Measurements from ENCODE around the gene C12orf57. TPM values are rescaled to one million over a fixed set of nuclear protein-coding genes. Genes with fewer than 3 reads are reported as not detected.
A peak's percentile ranks its signal among the peaks of the same experiment; 100 is the strongest.

C12orf57 gene
- polyA plus RNA-seq, 2 of the 4 experiments (the other 2 are of a cell fraction): 261 to 466 TPM

DNA sequence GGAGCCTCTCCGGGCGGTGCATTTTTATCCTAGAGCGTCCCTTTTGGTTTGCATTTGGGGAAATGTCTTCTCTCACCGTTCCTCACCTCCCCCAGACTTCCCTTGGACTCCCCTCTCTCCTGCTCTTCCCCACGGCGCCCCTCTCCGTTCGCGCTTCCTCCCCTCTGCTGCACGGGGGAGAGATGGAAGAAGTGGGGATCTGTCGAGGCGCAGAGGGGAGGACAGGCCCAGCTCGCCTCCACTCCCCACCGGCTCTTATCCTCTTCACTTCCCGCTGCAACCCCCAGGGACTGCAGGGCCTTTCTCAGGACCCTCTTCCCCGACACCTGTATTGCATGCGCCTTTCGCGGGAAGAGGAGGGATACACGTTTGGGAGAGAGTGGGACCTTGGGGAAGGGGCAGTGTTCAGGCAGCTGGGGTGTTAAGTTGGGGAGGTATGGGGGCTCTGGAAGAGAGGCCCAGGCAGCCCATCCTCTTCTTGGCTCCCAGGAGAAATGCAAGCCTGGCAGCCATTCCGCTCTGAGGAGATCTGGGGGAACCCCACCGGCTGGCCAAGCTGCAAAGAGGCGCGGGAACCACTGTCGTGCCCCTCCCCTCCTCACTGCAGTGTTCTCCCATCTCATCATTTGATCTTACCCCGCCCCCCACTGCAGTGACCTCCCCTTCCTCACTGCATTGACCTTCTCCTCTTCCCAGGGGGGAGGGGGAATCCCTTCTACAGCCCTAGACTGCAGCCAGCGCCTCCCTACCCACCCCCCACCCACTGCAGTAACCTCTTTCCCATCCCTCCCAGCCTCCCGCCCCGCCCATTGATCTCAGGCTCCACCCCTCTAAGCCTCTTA is 28.7 kb upstream of the C12orf57 start:
- no peaks in the 10 kb centered on the region for H3K9me3 ChIP-seq
- DNase-seq (ENCODE audit: low read depth in 1 of 2, low spot score in 1 of 2) (peak; percentile 47 to 65), FAIRE-seq (no peak), ATAC-seq (peak; percentile 54 to 64; a peak in 5 of 6 replicates)
- H3K4me3 ChIP-seq: peak overlapping the region; percentile 63
- TF ChIP-seq JUNB (IDR thresholded peaks at IDR 0.05) (no peak), SREBF2 (IDR thresholded peaks at IDR 0.05) (no peak), ZSCAN20 (CRISPR knock-in tag; IDR thresholded peaks at IDR 0.05) (no peak), FOXS1 (CRISPR knock-in tag; IDR thresholded peaks at IDR 0.05) (no peak), TP53 (CRISPR knock-in tag; IDR thresholded peaks at IDR 0.05) (no peak), EHMT2 (IDR thresholded peaks at IDR 0.05; ENCODE audit: low read depth) (no peak), HDAC2 (IDR thresholded peaks at IDR 0.05) (no peak), FOSL2 (IDR thresholded peaks at IDR 0.05) (no peak), FOSL2 (CRISPR knock-in tag; IDR thresholded peaks at IDR 0.05) (no peak), RARB (CRISPR knock-in tag; IDR thresholded peaks at IDR 0.05) (no peak), RCOR1 (IDR thresholded peaks at IDR 0.05; ENCODE audit: low read depth, low read length) (no peak), CBX8 (IDR thresholded peaks at IDR 0.05) (no peak), SMC3 (IDR thresholded peaks at IDR 0.05) (no peak), POLR2AphosphoS2 (conservative IDR thresholded peaks at IDR 0.05; ENCODE audit: low read length) (no peak), MAZ (IDR thresholded peaks at IDR 0.05; ENCODE audit: borderline replicate concordance, low read depth, low read length) (no peak), POLR2A (IDR thresholded peaks at IDR 0.05; ENCODE audit: low read length) (no peak)
- TF ChIP-seq, protein P1, sequence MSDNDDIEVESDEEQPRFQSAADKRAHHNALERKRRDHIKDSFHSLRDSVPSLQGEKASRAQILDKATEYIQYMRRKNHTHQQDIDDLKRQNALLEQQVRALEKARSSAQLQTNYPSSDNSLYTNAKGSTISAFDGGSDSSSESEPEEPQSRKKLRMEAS (IDR thresholded peaks at IDR 0.05): no peak
- TF ChIP-seq, protein P2, sequence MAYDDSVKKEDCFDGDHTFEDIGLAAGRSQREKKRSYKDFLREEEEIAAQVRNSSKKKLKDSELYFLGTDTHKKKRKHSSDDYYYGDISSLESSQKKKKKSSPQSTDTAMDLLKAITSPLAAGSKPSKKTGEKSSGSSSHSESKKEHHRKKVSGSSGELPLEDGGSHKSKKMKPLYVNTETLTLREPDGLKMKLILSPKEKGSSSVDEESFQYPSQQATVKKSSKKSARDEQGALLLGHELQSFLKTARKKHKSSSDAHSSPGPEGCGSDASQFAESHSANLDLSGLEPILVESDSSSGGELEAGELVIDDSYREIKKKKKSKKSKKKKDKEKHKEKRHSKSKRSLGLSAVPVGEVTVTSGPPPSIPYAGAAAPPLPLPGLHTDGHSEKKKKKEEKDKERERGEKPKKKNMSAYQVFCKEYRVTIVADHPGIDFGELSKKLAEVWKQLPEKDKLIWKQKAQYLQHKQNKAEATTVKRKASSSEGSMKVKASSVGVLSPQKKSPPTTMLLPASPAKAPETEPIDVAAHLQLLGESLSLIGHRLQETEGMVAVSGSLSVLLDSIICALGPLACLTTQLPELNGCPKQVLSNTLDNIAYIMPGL (CRISPR knock-in tag; IDR thresholded peaks at IDR 0.05; ENCODE audit: borderline replicate concordance): no peak
- peak overlapping the region; percentile 94 for H3K4me2 ChIP-seq
- peak overlapping the region; percentile 74 to 93 for H3K27ac ChIP-seq
- CTCF ChIA-PET: interaction anchor here (1.0 to 22.2 kb wide), 3 partner anchors 10 to 89 kb away, joined by 3 to 232 read pairs (median 91); partner anchors contain the start of genes ATN1, SPSB2 and TPI1
- WGBS (ENCODE audit: missing lambda C conversion rate): 16% methylated on average over 26 of the region's 29 CpGs
- peaks cover 17% of the 10 kb centered on the region for H3K4me1 ChIP-seq
- POLR2A ChIA-PET: interaction anchor here (1.0 to 1.4 kb wide), 4 partner anchors 10 to 42 kb away, joined by 4 to 16 read pairs (median 6); partner anchors contain the start of genes C12orf57, RNU7-1 and SPSB2

DNA sequence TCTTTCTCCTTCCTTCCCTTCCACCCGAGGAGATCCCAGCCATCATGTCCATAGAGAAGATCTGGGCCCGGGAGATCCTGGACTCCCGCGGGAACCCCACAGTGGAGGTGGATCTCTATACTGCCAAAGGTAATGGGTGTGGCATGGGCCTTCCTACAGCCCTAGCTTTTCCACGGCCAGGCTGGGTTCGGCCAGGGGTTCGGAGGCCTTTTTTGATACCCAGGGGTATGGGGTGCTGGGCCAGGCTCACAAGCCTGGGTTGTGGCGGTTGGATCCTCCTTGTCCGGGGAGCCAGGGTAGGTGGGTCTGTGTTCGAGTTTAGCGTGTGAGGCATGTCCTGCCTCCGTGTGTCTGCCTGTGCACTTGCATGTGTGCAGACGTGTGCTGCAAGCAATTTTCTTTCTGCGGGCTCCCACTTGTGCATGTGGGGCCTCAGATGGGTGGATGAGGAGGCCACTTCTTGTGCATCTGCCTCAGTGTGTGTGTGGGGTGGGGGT is 28.0 kb upstream of the C12orf57 start:
- H3K4me2 ChIP-seq: peak overlapping the region; percentile 94
- H3K4me3 ChIP-seq: peak overlapping the region; percentile 63
- H3K27ac ChIP-seq: peak overlapping the region in 1 of 2 experiments; percentile 93; a peak in 3 of 6 replicates
- POLR2A ChIA-PET: no interaction called here
- CTCF ChIA-PET: interaction anchor here (1.0 to 22.2 kb wide), 5 partner anchors 9 to 46 kb away, joined by 3 to 232 read pairs (median 10); partner anchors contain the start of genes ATN1, SPSB2 and TPI1
- WGBS (ENCODE audit: missing lambda C conversion rate): 70% methylated on average over 14 of the region's 14 CpGs
- ATAC-seq: no peak
- DNase-seq (ENCODE audit: low read depth in 1 of 2, low spot score in 1 of 2): no peak
- TF ChIP-seq ZSCAN20 (CRISPR knock-in tag; IDR thresholded peaks at IDR 0.05): no peak
- TF ChIP-seq RFX5 (IDR thresholded peaks at IDR 0.05): no peak
- peaks cover 17% of the 10 kb centered on the region for H3K4me1 ChIP-seq
- FAIRE-seq: no peak
- no peaks in the 10 kb centered on the region for H3K9me3 ChIP-seq

DNA sequence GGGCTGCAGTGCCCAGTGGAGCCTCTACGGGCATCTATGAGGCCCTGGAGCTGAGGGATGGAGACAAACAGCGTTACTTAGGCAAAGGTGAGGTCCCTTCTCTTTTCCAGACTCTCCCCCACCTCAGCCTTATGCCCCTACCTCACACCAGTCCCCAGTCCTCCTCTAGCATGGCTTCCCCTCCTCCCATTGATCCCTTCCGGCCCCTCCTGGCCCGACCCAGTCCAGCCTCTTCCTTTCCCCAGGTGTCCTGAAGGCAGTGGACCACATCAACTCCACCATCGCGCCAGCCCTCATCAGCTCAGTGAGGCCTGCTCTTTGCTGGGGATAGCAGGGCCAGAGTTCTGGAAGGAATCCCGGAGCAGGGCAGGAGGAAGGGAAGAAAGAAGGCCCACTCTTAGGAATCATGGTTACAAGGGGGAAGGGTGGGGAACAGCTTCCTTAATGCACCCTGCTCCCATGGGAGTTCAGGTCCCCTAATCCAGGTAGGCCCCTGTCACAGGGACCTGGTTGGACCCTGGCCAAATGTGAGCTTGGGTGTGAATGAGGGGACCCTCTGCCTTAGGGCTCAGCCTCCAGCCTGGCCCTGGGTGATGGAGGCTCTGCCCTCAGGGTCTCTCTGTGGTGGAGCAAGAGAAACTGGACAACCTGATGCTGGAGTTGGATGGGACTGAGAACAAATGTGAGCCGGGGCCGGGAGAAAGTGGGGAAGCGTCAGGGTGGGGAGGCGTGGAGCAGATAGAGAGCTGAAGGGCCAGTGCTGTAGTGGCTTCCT is 27.2 kb upstream of the C12orf57 start:
- WGBS (ENCODE audit: missing lambda C conversion rate): 96% methylated on average over 11 of the region's 11 CpGs
- Histone ChIP-seq H3K4me2 (no peak overlapping the region; the same call in 1 of the 3 replicates), H3K4me1 (peaks cover 17% of the 10 kb centered on the region), H3K9me3 (no peaks in the 10 kb centered on the region), H3K4me3 (no peak overlapping the region), H3K27ac (no peak overlapping the region)
- FAIRE-seq (no peak), DNase-seq (ENCODE audit: low read depth in 1 of 2, low spot score in 1 of 2) (no peak), ATAC-seq (no peak)
- POLR2A ChIA-PET: interaction anchor here (1.0 kb wide), 1 partner anchor 47 kb away, joined by 3 read pairs; no protein-coding TSS in a partner anchor
- CTCF ChIA-PET: interaction anchor here (0.5 to 22.2 kb wide), 8 partner anchors 8 to 134 kb away, joined by 3 to 232 read pairs (median 6); partner anchors contain the start of genes ATN1, SPSB2 and TPI1
- TF ChIP-seq, protein P3, sequence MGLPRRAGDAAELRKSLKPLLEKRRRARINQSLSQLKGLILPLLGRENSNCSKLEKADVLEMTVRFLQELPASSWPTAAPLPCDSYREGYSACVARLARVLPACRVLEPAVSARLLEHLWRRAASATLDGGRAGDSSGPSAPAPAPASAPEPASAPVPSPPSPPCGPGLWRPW (IDR thresholded peaks at IDR 0.05): no peak
- TF ChIP-seq, protein P2 (CRISPR knock-in tag; IDR thresholded peaks at IDR 0.05; ENCODE audit: borderline replicate concordance): no peak
- TF ChIP-seq NFE2L2 (conservative IDR thresholded peaks at IDR 0.05; ENCODE audit: low read length) (no peak), ZC3H11A (IDR thresholded peaks at IDR 0.05) (no peak), NR3C1 (IDR thresholded peaks at IDR 0.05) (no peak), POLR2AphosphoS2 (conservative IDR thresholded peaks at IDR 0.05; ENCODE audit: low read length) (no peak), ZSCAN20 (CRISPR knock-in tag; IDR thresholded peaks at IDR 0.05) (no peak), CBX8 (IDR thresholded peaks at IDR 0.05) (no peak), MYC (IDR thresholded peaks at IDR 0.05; ENCODE audit: borderline replicate concordance, low read length) (no peak), RNF2 (IDR thresholded peaks at IDR 0.05; ENCODE audit: borderline replicate concordance, low read depth) (no peak), JUNB (IDR thresholded peaks at IDR 0.05) (no peak)
- TF ChIP-seq, protein P4, sequence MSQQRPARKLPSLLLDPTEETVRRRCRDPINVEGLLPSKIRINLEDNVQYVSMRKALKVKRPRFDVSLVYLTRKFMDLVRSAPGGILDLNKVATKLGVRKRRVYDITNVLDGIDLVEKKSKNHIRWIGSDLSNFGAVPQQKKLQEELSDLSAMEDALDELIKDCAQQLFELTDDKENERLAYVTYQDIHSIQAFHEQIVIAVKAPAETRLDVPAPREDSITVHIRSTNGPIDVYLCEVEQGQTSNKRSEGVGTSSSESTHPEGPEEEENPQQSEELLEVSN (IDR thresholded peaks at IDR 0.05; ENCODE audit: borderline replicate concordance, low read depth): no peak

Measured in A549 (cell line).